HepG2 (cell line): ENCODE measurements around the gene PFKFB2. TPM values are rescaled to one million over a fixed set of nuclear protein-coding genes. Genes with fewer than 3 reads are reported as not detected.

Experiments used
- ATAC-seq: fragments of 200-7000 bp; cut with Tn5 transposase; 3 replicates; pipeline ENCODE4 v1.9.1; 2020; ENCODE audit warnings: mild to moderate bottlenecking, moderate library complexity
- BruUV-seq: library from RNA; stranded (reverse); fragments of 400-500 nt; replicated peaks from 2 replicates; lab custom pipeline; 2021; lab: Mats Ljungman, UMichigan
- CTCF ChIA-PET: fragments of 300-600 bp; formaldehyde crosslinking; extraction: SDS; loops from one replicate; lab custom pipeline; 2021; ENCODE audit warnings: low total read pairs, inconsistent platforms, low intra/inter-chr PET ratio; lab: Yijun Ruan, JAX
- POLR2A ChIA-PET: fragments of 350-600 bp; sonication (Branson Sonifier 250); formaldehyde crosslinking; loops from one replicate; lab custom pipeline; 2020; ENCODE audit warnings: antibody characterized with exemption, inconsistent platforms; lab: Yijun Ruan, JAX
- DNase-seq: peaks from one replicate; pipeline ENCODE4 v3.0.0-alpha.2; 2015; ENCODE audit warnings: low spot score
- FAIRE-seq: peaks from 3 replicates; lab custom pipeline; 2011; peaks lifted over from hg19 to GRCh38; lab: Jason Lieb, UNC
- H2AFZ ChIP-seq: one replicate; pipeline ENCODE4 v1.6.1; 2011; ENCODE audit warnings: low read length, inconsistent platforms
- H3K27ac ChIP-seq: fragments of 300-600 bp; 3 replicates; pipeline ENCODE4 v1.8.0; 2011; ENCODE audit warnings: mixed run types, mild to moderate bottlenecking, mixed read lengths, low read length, inconsistent platforms; ENCODE audit not compliant: insufficient read depth; ENCODE audit errors: extremely low read length
- H3K27me3 ChIP-seq, 2 experiments: fragments of 200-600 bp in 1 of 2; 2 replicates in 1 of 2; 3 replicates in 1 of 2; pipeline versions ENCODE4 v1.6.0 to v1.8.0; 2011; ENCODE audit warnings: low read length in 2 of 2, mild to moderate bottlenecking in 2 of 2, moderate library complexity in 2 of 2, inconsistent platforms in 1 of 2; ENCODE audit not compliant: insufficient read depth in 2 of 2, control insufficient read depth in 1 of 2
- H3K36me3 ChIP-seq, 2 experiments: fragments of 200-600 bp in 1 of 2; replicated peaks in 1 of 2; 2 replicates in 1 of 2; 3 replicates in 1 of 2; pipeline versions ENCODE4 v1.5.1 to v1.8.0; 2011; ENCODE audit warnings: low read length in 2 of 2, inconsistent platforms in 1 of 2; ENCODE audit not compliant: insufficient read depth in 2 of 2, control insufficient read depth in 1 of 2
- H3K4me1 ChIP-seq: 2 replicates; pipeline ENCODE4 v1.5.1; 2012; ENCODE audit warnings: low read length, inconsistent platforms; ENCODE audit not compliant: insufficient read depth
- H3K4me2 ChIP-seq: 2 replicates; pipeline ENCODE4 v1.6.0; 2011; ENCODE audit warnings: low read depth, low read length, inconsistent platforms
- H3K4me3 ChIP-seq, 3 experiments: fragments of 200-600 bp in 1 of 3; sonication (generic), shearing (Covaris generic) in 1 of 3; replicated peaks in 1 of 3; 2 replicates each; pipeline ENCODE4 v1.5.1; 2011 to 2016; ENCODE audit warnings: low read length in 3 of 3, inconsistent platforms in 2 of 3, low read depth in 2 of 3, mild to moderate bottlenecking in 2 of 3, control low read depth in 1 of 3, mixed read lengths in 1 of 3; ENCODE audit not compliant: insufficient read depth in 1 of 3
- H3K79me2 ChIP-seq: one replicate; pipeline ENCODE4 v1.6.1; 2011; ENCODE audit warnings: low read length, inconsistent platforms; ENCODE audit not compliant: insufficient read depth
- H3K9ac ChIP-seq: 2 replicates; pipeline ENCODE4 v1.6.0; 2011; ENCODE audit warnings: mild to moderate bottlenecking, low read depth, low read length, inconsistent platforms; ENCODE audit not compliant: insufficient read depth
- H3K9me3 ChIP-seq: 2 replicates; pipeline ENCODE4 v1.5.1; 2012; ENCODE audit warnings: mild to moderate bottlenecking, low read length
- H4K20me1 ChIP-seq: 2 replicates; pipeline ENCODE4 v1.6.0; 2011; ENCODE audit warnings: inconsistent platforms, mild to moderate bottlenecking, low read length, moderate library complexity; ENCODE audit not compliant: insufficient read depth
- KMT2B ChIP-seq: IDR thresholded peaks from 2 replicates; pipeline ENCODE4 v1.6.1; 2016; ENCODE audit warnings: missing genetic modification reagents, missing compliant biosample characterization
- MEIS1 ChIP-seq: sonication (generic); formaldehyde crosslinking; IDR thresholded peaks from 2 replicates; pipeline ENCODE4 v1.9.0; 2021; ENCODE audit warnings: mild to moderate bottlenecking, missing genetic modification reagents, moderate library complexity, borderline replicate concordance
- PHF20 ChIP-seq: sonication (generic); formaldehyde crosslinking; IDR thresholded peaks from 2 replicates; pipeline ENCODE4 v1.5.0; 2020; ENCODE audit warnings: mild to moderate bottlenecking, missing genetic modification reagents
- RFX1 ChIP-seq: fragments of 450-650 bp; IDR thresholded peaks from 2 replicates; pipeline ENCODE4 v1.6.1; 2017
- ZNF160 ChIP-seq: sonication (generic); formaldehyde crosslinking; IDR thresholded peaks from 2 replicates; pipeline ENCODE4 v1.8.0; 2022; ENCODE audit warnings: mild to moderate bottlenecking, inconsistent platforms, missing genetic modification reagents
- ZNF709 ChIP-seq: sonication (generic); formaldehyde crosslinking; IDR thresholded peaks from 2 replicates; pipeline ENCODE4 v1.5.0; 2020; ENCODE audit warnings: mild to moderate bottlenecking, missing genetic modification reagents
- ZNF776 ChIP-seq: sonication (generic); formaldehyde crosslinking; IDR thresholded peaks from 2 replicates; pipeline ENCODE4 v1.4.0; 2020; ENCODE audit warnings: mild to moderate bottlenecking, missing genetic modification reagents
- ZNF839 ChIP-seq: sonication (generic); formaldehyde crosslinking; IDR thresholded peaks from 2 replicates; pipeline ENCODE4 v1.4.0; 2020; ENCODE audit warnings: missing genetic modification reagents, mild to moderate bottlenecking, borderline replicate concordance
- in situ Hi-C: cut with HindIII; loops from 2 replicates; pipeline ENCODE4 v1.10.0; 2017; ENCODE audit warnings: low pct_unique_long_range_greater_than_20kb; ENCODE audit not compliant: extremely low pct_ligation_motif_present
- intact Hi-C: fragments of 100-400 bp; cut with micrococcal nuclease; formaldehyde crosslinking; loops from one replicate; pipeline ENCODE4 v1.10.0; 2022; ENCODE audit not compliant: unreplicated experiment
- polyA plus RNA-seq, 8 experiments: library from polyadenylated mRNA; depleted of rRNA in 3 of 8; stranded (reverse) in 7 of 8; unstranded in 1 of 8; fragments of >200 nt; fragmentation: Illumina TruSeq in 4 of 8; extraction: Trizol in 4 of 8; gene quantifications; 2 replicates each; pipeline versions ENCODE4 v1.2.1 to v1.2.3, GENCODE V29; 2011 to 2016; ENCODE audit warnings: low read depth in 4 of 8, missing spikeins in 1 of 8, mixed read lengths in 1 of 8; ENCODE audit not compliant: insufficient read depth in 1 of 8
- total RNA-seq, 5 experiments: library from RNA; depleted of rRNA; stranded (reverse); fragments of >200 nt; fragmentation: Illumina TruSeq; extraction: Trizol; gene quantifications; 2 replicates each; pipeline ENCODE4 v1.2.3, GENCODE V29; 2016; ENCODE audit warnings: low read depth in 1 of 5
- TF ChIP-seq, protein P1 (sequence below): sonication (generic); formaldehyde crosslinking; IDR thresholded peaks from 2 replicates; pipeline ENCODE4 v1.4.0; 2020; ENCODE audit warnings: missing genetic modification reagents, mild to moderate bottlenecking, borderline replicate concordance
- TF ChIP-seq, protein P2 (sequence below): sonication (generic); formaldehyde crosslinking; IDR thresholded peaks from 2 replicates; pipeline ENCODE4 v1.5.1; 2020; ENCODE audit warnings: missing genetic modification reagents, mild to moderate bottlenecking, borderline replicate concordance

The PFKFB2 gene
- total and polyA plus RNA-seq, 2 of the 13 experiments (the other 11 are each of a cell fraction or from before 2014, with no cell fraction given), result 4.6 to 10.6 TPM

GRCh38 chr1:207128336-207128921 lies 75.4 kb downstream of the PFKFB2 start (continued):
- TF ChIP-seq RFX1 (no peak), ZNF776 (CRISPR knock-in tag) (no peak), MEIS1 (CRISPR knock-in tag) (no peak), ZNF839 (CRISPR knock-in tag) (no peak)
- TF ChIP-seq, protein P1, sequence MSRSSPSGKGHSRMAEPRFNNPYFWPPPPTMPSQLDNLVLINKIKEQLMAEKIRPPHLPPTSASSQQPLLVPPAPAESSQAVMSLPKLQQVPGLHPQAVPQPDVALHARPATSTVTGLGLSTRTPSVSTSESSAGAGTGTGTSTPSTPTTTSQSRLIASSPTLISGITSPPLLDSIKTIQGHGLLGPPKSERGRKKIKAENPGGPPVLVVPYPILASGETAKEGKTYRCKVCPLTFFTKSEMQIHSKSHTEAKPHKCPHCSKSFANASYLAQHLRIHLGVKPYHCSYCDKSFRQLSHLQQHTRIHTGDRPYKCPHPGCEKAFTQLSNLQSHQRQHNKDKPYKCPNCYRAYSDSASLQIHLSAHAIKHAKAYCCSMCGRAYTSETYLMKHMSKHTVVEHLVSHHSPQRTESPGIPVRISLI (CRISPR knock-in tag), result peak; percentile 13; the same call in 1 of the 2 replicates

DNA sequence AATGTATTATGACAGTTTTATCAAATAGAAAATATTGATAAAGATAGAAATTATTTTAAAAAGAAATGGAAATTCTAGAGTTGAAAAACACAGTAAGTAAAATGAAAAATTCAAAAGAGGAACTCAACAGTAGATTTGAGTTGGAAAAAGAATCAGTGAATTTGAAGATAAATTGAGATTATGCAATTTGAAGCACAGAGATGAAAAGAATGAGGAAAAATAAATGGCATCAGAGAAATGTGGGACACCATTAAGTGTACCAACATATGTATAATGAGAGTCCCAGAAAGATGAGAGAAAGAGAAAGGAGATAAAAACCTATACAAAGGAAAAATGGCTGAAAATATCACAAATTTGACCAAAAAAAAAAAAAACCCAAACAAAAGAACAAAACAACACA lies 76.0 kb downstream of the PFKFB2 start:
- Histone ChIP-seq H3K4me2 (no peak overlapping the region), H3K4me3 (no peak overlapping the region), H3K27me3 (no peaks in the 10 kb centered on the region), H3K27ac (no peak overlapping the region), H3K9ac (no peak overlapping the region), H3K79me2 (no peaks in the 10 kb centered on the region), H3K36me3 (no peaks in the 10 kb centered on the region), H2AFZ (no peak overlapping the region), H3K9me3 (peaks cover 14% of the 10 kb centered on the region), H4K20me1 (no peaks in the 10 kb centered on the region), H3K4me1 (no peaks in the 10 kb centered on the region)
- no peak for FAIRE-seq
- DNase-seq, result no peak
- intact Hi-C loops, result no loop called here
- no peak for ATAC-seq
- CTCF ChIA-PET, result no interaction called here
- TF ChIP-seq PHF20 (CRISPR knock-in tag) (no peak), ZNF709 (peak; percentile 57; the same call in 1 of the 2 replicates), KMT2B (no peak), ZNF160 (CRISPR knock-in tag) (peak; percentile 98)
- TF ChIP-seq, protein P2, sequence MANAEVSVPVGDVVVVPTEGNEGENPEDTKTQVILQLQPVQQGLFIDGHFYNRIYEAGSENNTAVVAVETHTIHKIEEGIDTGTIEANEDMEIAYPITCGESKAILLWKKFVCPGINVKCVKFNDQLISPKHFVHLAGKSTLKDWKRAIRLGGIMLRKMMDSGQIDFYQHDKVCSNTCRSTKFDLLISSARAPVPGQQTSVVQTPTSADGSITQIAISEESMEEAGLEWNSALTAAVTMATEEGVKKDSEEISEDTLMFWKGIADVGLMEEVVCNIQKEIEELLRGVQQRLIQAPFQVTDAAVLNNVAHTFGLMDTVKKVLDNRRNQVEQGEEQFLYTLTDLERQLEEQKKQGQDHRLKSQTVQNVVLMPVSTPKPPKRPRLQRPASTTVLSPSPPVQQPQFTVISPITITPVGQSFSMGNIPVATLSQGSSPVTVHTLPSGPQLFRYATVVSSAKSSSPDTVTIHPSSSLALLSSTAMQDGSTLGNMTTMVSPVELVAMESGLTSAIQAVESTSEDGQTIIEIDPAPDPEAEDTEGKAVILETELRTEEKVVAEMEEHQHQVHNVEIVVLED (CRISPR knock-in tag), result no peak
- POLR2A ChIA-PET, result no interaction called here
- BruUV-seq, result no TSS peak
- in situ Hi-C loops, result no loop called here

Other genes with a start within 250 kb of the PFKFB2 start
- gene IL20, start 187.7 kb upstream of the PFKFB2 start, total RNA-seq (2016; rRNA removed; fragmentation: Illumina TruSeq; extraction: Trizol), result not detected in 2 replicates
- 0.05 TPM in 1 of 2 replicates, not detected in the other for gene IL20, start 187.7 kb upstream of the PFKFB2 start, polyA plus RNA-seq (2011; rRNA removed)
- not detected in 2 replicates for gene IL24, start 155.8 kb upstream of the PFKFB2 start, total RNA-seq (2016; rRNA removed; fragmentation: Illumina TruSeq; extraction: Trizol)
- gene IL24, start 155.8 kb upstream of the PFKFB2 start, polyA plus RNA-seq (2011; rRNA removed), result not detected in 2 replicates
- gene FCMR, start 131.3 kb upstream of the PFKFB2 start, total RNA-seq (2016; rRNA removed; fragmentation: Illumina TruSeq; extraction: Trizol), result not detected in 2 replicates
- 0.47 TPM in 1 of 2 replicates, not detected in the other for gene FCMR, start 131.3 kb upstream of the PFKFB2 start, polyA plus RNA-seq (2011; rRNA removed)
- gene PIGR, start 106.8 kb upstream of the PFKFB2 start, total RNA-seq (2016; rRNA removed; fragmentation: Illumina TruSeq; extraction: Trizol), result not detected in 2 replicates
- 0.04 TPM in 1 of 2 replicates, not detected in the other for gene PIGR, start 106.8 kb upstream of the PFKFB2 start, polyA plus RNA-seq (2011; rRNA removed)
- not detected in 2 replicates for gene FCAMR, start 82.8 kb upstream of the PFKFB2 start, total RNA-seq (2016; rRNA removed; fragmentation: Illumina TruSeq; extraction: Trizol)
- gene FCAMR, start 82.8 kb upstream of the PFKFB2 start, polyA plus RNA-seq (2011; rRNA removed), result not detected in 2 replicates
- gene C1orf116, start 20.5 kb upstream of the PFKFB2 start, total RNA-seq (2016; rRNA removed; fragmentation: Illumina TruSeq; extraction: Trizol), result 0.95 and 1.1 TPM in 2 replicates
- gene C1orf116, start 20.5 kb upstream of the PFKFB2 start, polyA plus RNA-seq (2011; rRNA removed), result 0.51 and 0.77 TPM in 2 replicates
- gene YOD1, start 2.1 kb upstream of the PFKFB2 start, total RNA-seq (2016; rRNA removed; fragmentation: Illumina TruSeq; extraction: Trizol), result 9.1 and 14.1 TPM in 2 replicates
- gene YOD1, start 2.1 kb upstream of the PFKFB2 start, polyA plus RNA-seq (2011; rRNA removed), result 2.5 and 3.4 TPM in 2 replicates
- 115 and 155 TPM in 2 replicates for gene C4BPB, start 35.6 kb downstream of the PFKFB2 start, total RNA-seq (2016; rRNA removed; fragmentation: Illumina TruSeq; extraction: Trizol)
- 266 and 267 TPM in 2 replicates for gene C4BPB, start 35.6 kb downstream of the PFKFB2 start, polyA plus RNA-seq (2011; rRNA removed)
- 18.7 and 32.1 TPM in 2 replicates for gene C4BPA, start 51.0 kb downstream of the PFKFB2 start, total RNA-seq (2016; rRNA removed; fragmentation: Illumina TruSeq; extraction: Trizol)
- 60.1 and 86.3 TPM in 2 replicates for gene C4BPA, start 51.0 kb downstream of the PFKFB2 start, polyA plus RNA-seq (2011; rRNA removed)